Activated T-cell treated with anti-CD3 and anti-CD28 coated beads, Interleukin-2, amount 50 U/mL, for 72 hours (primary cell): ENCODE measurements around the gene MTF1. TPM values are rescaled to one million over a fixed set of nuclear protein-coding genes. Genes with fewer than 3 reads are reported as not detected.

ENCODE experiments used
- ATAC-seq, 2 donors: fragments of 150-1000 bp; cut with Tn5 transposase; replicated peaks in 1 of 2; 2 replicates each; pipeline ENCODE4 v1.10.0; 2021; ENCODE audit warnings: moderate library complexity in 2 of 2, mild to moderate bottlenecking in 1 of 2
- DNase-seq, 2 donors: peaks; one replicate each; pipeline ENCODE4 v3.0.0; 2021 to 2022; ENCODE audit warnings: mixed read lengths in 1 of 2
- H3K27ac Mint-ChIP-seq: one replicate; pipeline ENCODE4 v1.8.0; 2022; ENCODE audit warnings: mild to moderate bottlenecking, moderate library complexity, mixed read lengths
- H3K27me3 Mint-ChIP-seq: one replicate; pipeline ENCODE4 v1.8.0; 2022; ENCODE audit warnings: low read depth, mixed read lengths
- H3K36me3 Mint-ChIP-seq, 2 donors: one replicate each; pipeline ENCODE4 v1.8.0; 2022; ENCODE audit warnings: mixed read lengths in 2 of 2, mild to moderate bottlenecking in 1 of 2; ENCODE audit not compliant: insufficient read depth in 2 of 2
- H3K4me1 Mint-ChIP-seq: one replicate; pipeline ENCODE4 v1.8.0; 2022; ENCODE audit warnings: low read depth, mixed read lengths
- H3K4me3 Mint-ChIP-seq, 2 donors: one replicate each; pipeline ENCODE4 v1.8.0; 2022; ENCODE audit warnings: mild to moderate bottlenecking in 2 of 2, mixed read lengths in 2 of 2, moderate library complexity in 2 of 2
- H3K9me3 Mint-ChIP-seq, 2 donors: one replicate each; pipeline ENCODE4 v1.8.0; 2022; ENCODE audit warnings: mixed read lengths in 2 of 2
- total RNA-seq, 2 donors: library from RNA; stranded (reverse); gene quantifications; one replicate each; pipeline ENCODE4 v1.2.3, GENCODE V29; 2022

Gene MTF1
- total RNA-seq, 2 donors from 2014 or later = 26.8 to 28.1 TPM

GRCh38 chr1:37890378-37891014 is 31.1 kb upstream of the MTF1 start:
- peaks cover 0 to 15% of the 10 kb centered on the region in 2 donors for H3K36me3 Mint-ChIP-seq
- peaks cover 8% of the 10 kb centered on the region for H3K4me1 Mint-ChIP-seq
- H3K27ac Mint-ChIP-seq = peak overlapping the region; percentile 21
- no peak overlapping the region for H3K4me3 Mint-ChIP-seq
- no peaks in the 10 kb centered on the region for H3K27me3 Mint-ChIP-seq
- no peak for DNase-seq
- ATAC-seq = peak in 1 of 2 donors; percentile 43
- H3K9me3 Mint-ChIP-seq = no peaks in the 10 kb centered on the region

DNA sequence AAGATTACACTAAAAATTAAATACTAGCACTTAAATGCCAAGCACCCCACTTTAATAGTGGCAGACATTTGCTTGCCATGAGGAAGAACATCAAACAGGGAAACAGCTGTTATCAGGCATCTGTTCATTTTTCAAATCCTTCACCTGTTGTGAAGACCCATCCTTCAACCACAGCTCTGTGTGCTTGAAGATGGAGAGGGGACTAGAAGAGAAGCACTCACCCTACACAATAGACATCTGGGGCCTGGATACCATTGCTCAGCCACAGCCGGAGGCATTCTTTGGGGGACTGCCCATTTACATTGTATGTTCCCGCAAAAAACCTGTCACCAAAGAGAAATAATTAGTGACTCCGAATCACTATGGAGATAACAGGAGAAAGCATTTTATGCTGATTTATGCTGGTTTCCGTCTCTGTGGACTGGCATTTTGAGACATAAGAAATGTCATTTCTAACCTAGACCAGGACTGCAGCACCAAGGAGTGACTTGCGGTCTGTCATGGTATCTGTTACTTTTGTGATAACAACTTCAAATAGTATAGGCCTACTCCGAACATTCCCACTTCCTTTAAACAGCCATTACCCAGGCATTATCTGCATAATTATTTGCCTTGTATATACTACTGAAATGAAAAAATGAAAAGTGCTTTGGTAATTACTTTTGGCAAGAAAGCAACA is 28.8 kb upstream of the MTF1 start:
- no peak overlapping the region for H3K27ac Mint-ChIP-seq
- H3K4me1 Mint-ChIP-seq = peaks cover 8% of the 10 kb centered on the region

DNA sequence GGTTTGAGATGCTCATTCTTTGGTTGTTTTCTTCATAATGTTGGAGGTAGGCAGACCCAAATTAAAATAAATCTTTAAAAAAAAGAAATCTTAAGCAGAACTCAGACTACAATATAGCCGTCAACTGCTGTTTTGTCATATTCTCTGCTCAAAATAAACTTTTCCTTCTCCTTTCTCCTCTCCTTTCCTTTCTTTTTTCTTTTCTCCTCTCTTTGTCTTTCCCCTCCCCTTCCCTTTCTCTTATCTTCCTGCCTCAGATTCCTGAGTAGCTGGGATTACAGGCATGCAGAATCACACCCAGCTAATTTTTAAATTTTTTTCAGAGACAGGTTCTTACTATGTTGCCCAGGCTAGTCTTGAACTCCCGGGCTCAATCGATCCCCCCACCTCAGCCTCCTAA is 24.8 kb upstream of the MTF1 start:
- ATAC-seq (no peak), DNase-seq (no peak)
- peaks cover 7 to 36% of the 10 kb centered on the region in 2 donors for H3K36me3 Mint-ChIP-seq
- H3K27ac Mint-ChIP-seq = peak overlapping the region; percentile 89
- H3K27me3 Mint-ChIP-seq = no peaks in the 10 kb centered on the region
- H3K9me3 Mint-ChIP-seq = no peaks in the 10 kb centered on the region
- no peaks in the 10 kb centered on the region for H3K4me1 Mint-ChIP-seq
- H3K4me3 Mint-ChIP-seq = no peak overlapping the region

More for the DNA sequence above, 28.8 kb upstream of the MTF1 start:
- Mint-ChIP-seq H3K9me3 (no peaks in the 10 kb centered on the region), H3K36me3 (peaks cover 5 to 25% of the 10 kb centered on the region in 2 donors), H3K4me3 (no peak overlapping the region), H3K27me3 (no peaks in the 10 kb centered on the region)
- ATAC-seq (no peak), DNase-seq (no peak)

- Mint-ChIP-seq H3K27me3 (no peaks in the 10 kb centered on the region), H3K27ac (peak overlapping the region; percentile 85), H3K9me3 (no peaks in the 10 kb centered on the region), H3K36me3 (peaks cover 7 to 33% of the 10 kb centered on the region in 2 donors), H3K4me3 (peak overlapping the region in 1 of 2 donors; percentile 11), H3K4me1 (no peaks in the 10 kb centered on the region)
- DNase-seq (no peak), ATAC-seq (no peak)
Observed at GRCh38 chr1:37883671-37884070, 24.3 kb upstream of the MTF1 start.

DNA sequence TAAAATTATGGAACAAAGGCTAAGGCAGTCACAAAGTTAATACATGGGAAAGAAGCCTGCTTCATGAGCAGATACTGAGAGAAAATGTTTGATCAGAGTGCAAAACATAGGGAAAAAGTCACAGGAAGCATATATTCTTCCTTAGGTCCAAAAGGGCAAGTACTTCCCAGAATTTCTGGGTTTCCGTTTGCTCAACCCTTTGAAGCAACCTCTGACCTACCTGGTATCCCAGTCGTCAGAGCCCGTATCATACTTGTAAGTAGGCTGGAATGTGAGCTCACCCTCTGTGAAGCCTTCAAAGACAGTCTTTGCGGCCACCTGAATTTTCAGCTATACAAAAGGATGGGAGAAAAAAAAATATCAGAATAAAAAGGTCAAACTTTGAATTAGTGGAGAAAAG is 20.5 kb upstream of the MTF1 start:
- DNase-seq (no peak), ATAC-seq (no peak)
- H3K4me3 Mint-ChIP-seq = no peak overlapping the region
- H3K27ac Mint-ChIP-seq = no peak overlapping the region
- no peaks in the 10 kb centered on the region for H3K4me1 Mint-ChIP-seq
- H3K36me3 Mint-ChIP-seq = peaks cover 10 to 26% of the 10 kb centered on the region in 2 donors
- H3K9me3 Mint-ChIP-seq = no peaks in the 10 kb centered on the region
- H3K27me3 Mint-ChIP-seq = no peaks in the 10 kb centered on the region

DNA sequence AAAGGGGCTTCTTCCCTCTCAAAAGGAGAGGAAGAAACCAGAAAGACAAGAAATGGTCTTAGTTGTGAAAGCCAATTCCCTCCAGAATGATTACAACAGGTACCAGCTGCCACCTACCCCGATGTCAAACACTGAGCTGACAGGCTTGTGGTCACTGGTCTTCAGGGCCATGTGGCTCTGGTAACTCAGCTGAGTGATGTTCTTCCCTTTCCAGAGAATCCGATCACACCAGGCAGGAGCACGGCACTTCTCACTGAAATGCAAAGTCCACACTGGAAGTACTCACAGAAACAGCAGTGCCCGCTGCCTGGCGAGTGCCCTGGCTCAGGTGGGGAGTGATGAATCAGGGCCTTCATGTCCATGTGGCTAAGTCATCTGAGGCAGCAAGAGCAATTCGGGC is 18.7 kb upstream of the MTF1 start:
- Mint-ChIP-seq H3K4me3 (no peak overlapping the region), H3K27ac (no peak overlapping the region), H3K36me3 (peaks cover 9 to 25% of the 10 kb centered on the region in 2 donors), H3K9me3 (no peaks in the 10 kb centered on the region), H3K4me1 (no peaks in the 10 kb centered on the region), H3K27me3 (no peaks in the 10 kb centered on the region)
- ATAC-seq = no peak
- no peak for DNase-seq

GRCh38 chr1:37875833-37876232 is 16.4 kb upstream of the MTF1 start:
- Mint-ChIP-seq H3K4me1 (no peaks in the 10 kb centered on the region), H3K36me3 (peaks cover 7 to 20% of the 10 kb centered on the region in 2 donors), H3K4me3 (no peak overlapping the region), H3K27ac (no peak overlapping the region), H3K27me3 (no peaks in the 10 kb centered on the region), H3K9me3 (no peaks in the 10 kb centered on the region)
- ATAC-seq (no peak), DNase-seq (no peak)

GRCh38 chr1:37872692-37873091 is 13.3 kb upstream of the MTF1 start:
- Mint-ChIP-seq H3K36me3 (peaks cover 4 to 24% of the 10 kb centered on the region in 2 donors), H3K4me3 (no peak overlapping the region), H3K27ac (peak overlapping the region; percentile 6), H3K9me3 (no peaks in the 10 kb centered on the region), H3K4me1 (no peaks in the 10 kb centered on the region), H3K27me3 (no peaks in the 10 kb centered on the region)
- DNase-seq = no peak
- ATAC-seq = no peak

- H3K27ac Mint-ChIP-seq = no peak overlapping the region
- ATAC-seq = no peak
- peaks cover 22% of the 10 kb centered on the region for H3K4me1 Mint-ChIP-seq
Observed at GRCh38 chr1:37868466-37868865, 9.1 kb upstream of the MTF1 start.

DNA sequence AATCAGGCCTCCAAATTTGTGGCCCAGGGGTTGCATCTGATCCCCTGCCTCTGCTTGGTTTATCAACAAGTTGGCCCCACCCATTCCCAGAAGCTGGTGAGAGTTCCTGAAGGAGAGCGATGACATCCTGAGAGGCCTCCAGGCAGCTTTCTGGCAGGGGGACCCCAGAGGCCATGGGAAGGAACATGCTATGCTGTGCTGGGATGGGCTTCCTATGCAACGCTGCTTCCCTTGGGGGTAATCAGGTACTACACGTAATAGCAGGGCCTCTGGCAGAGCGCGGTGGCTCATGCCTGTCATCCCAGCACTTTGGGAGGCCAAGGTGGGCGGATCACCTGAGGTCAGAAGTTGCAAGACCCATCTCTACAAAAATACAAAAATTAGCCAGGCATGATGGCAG is 8.4 kb upstream of the MTF1 start:
- H3K9me3 Mint-ChIP-seq = no peaks in the 10 kb centered on the region
- peaks cover 22% of the 10 kb centered on the region for H3K4me1 Mint-ChIP-seq
- ATAC-seq = no peak
- H3K36me3 Mint-ChIP-seq = peaks cover 7 to 23% of the 10 kb centered on the region in 2 donors
- no peak for DNase-seq
- no peak overlapping the region for H3K27ac Mint-ChIP-seq
- no peaks in the 10 kb centered on the region for H3K27me3 Mint-ChIP-seq
- H3K4me3 Mint-ChIP-seq = no peak overlapping the region

More at GRCh38 chr1:37868466-37868865, 9.1 kb upstream of the MTF1 start:
- Mint-ChIP-seq H3K36me3 (peaks cover 7 to 28% of the 10 kb centered on the region in 2 donors), H3K27me3 (no peaks in the 10 kb centered on the region), H3K4me3 (no peak overlapping the region), H3K9me3 (no peaks in the 10 kb centered on the region)
- no peak for DNase-seq

DNA sequence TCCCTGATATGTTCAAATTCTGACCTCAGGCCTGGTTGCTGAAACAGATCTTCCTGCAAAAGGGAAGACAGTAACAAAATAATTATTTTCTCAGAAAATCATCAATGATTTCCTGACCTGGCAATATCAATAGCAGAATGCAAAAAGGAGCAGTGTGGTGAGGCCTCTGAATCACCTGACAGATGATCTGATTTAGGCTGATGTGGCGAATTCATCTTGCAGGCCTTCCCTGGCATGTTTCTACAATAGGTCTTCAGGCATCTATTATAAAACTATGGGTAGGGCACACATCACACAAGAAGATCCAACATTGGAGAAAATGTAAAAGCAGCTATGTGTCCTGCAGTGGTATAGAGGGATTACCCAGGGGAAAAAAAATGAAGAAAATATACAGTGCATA is 7.1 kb upstream of the MTF1 start:
- no peak for ATAC-seq

GRCh38 chr1:37865348-37866120 is 6.1 kb upstream of the MTF1 start:
- H3K36me3 Mint-ChIP-seq = peaks cover 10 to 21% of the 10 kb centered on the region in 2 donors
- ATAC-seq = peak; percentile 78 to 90

More for the DNA sequence above, 7.1 kb upstream of the MTF1 start:
- Mint-ChIP-seq H3K9me3 (no peaks in the 10 kb centered on the region), H3K27me3 (no peaks in the 10 kb centered on the region), H3K4me1 (peaks cover 32% of the 10 kb centered on the region), H3K4me3 (no peak overlapping the region), H3K36me3 (peaks cover 10 to 21% of the 10 kb centered on the region in 2 donors), H3K27ac (peak overlapping the region; percentile 64)
- DNase-seq = no peak

GRCh38 chr1:37862330-37862729 is 2.9 kb upstream of the MTF1 start:
- H3K27ac Mint-ChIP-seq = peak overlapping the region; percentile 90
- peak; percentile 5 to 42 for ATAC-seq
- H3K4me3 Mint-ChIP-seq = peak overlapping the region in 1 of 2 donors; percentile 70

More at GRCh38 chr1:37865348-37866120, 6.1 kb upstream of the MTF1 start:
- no peaks in the 10 kb centered on the region for H3K9me3 Mint-ChIP-seq
- H3K4me3 Mint-ChIP-seq = peak overlapping the region in 1 of 2 donors; percentile 3
- no peaks in the 10 kb centered on the region for H3K27me3 Mint-ChIP-seq
- peaks cover 33% of the 10 kb centered on the region for H3K4me1 Mint-ChIP-seq
- peak; percentile 58 to 69 for DNase-seq
- H3K27ac Mint-ChIP-seq = peak overlapping the region; percentile 64

More at GRCh38 chr1:37862330-37862729, 2.9 kb upstream of the MTF1 start:
- Mint-ChIP-seq H3K36me3 (peaks cover 14 to 18% of the 10 kb centered on the region in 2 donors), H3K27me3 (no peaks in the 10 kb centered on the region), H3K9me3 (no peaks in the 10 kb centered on the region), H3K4me1 (peaks cover 53% of the 10 kb centered on the region)
- DNase-seq = no peak
